HepG2 (cell line): ENCODE data around the gene DUS2. TPM values are rescaled to one million over a fixed set of nuclear protein-coding genes. Genes with fewer than 3 reads are reported as not detected.

ENCODE experiments used
- ATAC-seq: fragments of 200-7000 bp; cut with Tn5 transposase; 3 replicates; pipeline ENCODE4 v1.9.1; 2020; ENCODE audit warnings: mild to moderate bottlenecking, moderate library complexity
- BruUV-seq: library from RNA; stranded (reverse); fragments of 400-500 nt; replicated peaks from 2 replicates; lab custom pipeline; 2021; lab: Mats Ljungman, UMichigan
- CTCF ChIA-PET: fragments of 300-600 bp; formaldehyde crosslinking; extraction: SDS; loops from one replicate; lab custom pipeline; 2021; ENCODE audit warnings: low total read pairs, inconsistent platforms, low intra/inter-chr PET ratio; lab: Yijun Ruan, JAX
- POLR2A ChIA-PET: fragments of 350-600 bp; sonication (Branson Sonifier 250); formaldehyde crosslinking; loops from one replicate; lab custom pipeline; 2020; ENCODE audit warnings: antibody characterized with exemption, inconsistent platforms; lab: Yijun Ruan, JAX
- DNase-seq: peaks from one replicate; pipeline ENCODE4 v3.0.0-alpha.2; 2015; ENCODE audit warnings: low spot score
- FAIRE-seq: peaks from 3 replicates; lab custom pipeline; 2011; peaks lifted over from hg19 to GRCh38; lab: Jason Lieb, UNC
- H2AFZ ChIP-seq: one replicate; pipeline ENCODE4 v1.6.1; 2011; ENCODE audit warnings: low read length, inconsistent platforms
- H3K27ac ChIP-seq: fragments of 300-600 bp; 3 replicates; pipeline ENCODE4 v1.8.0; 2011; ENCODE audit warnings: mixed run types, mild to moderate bottlenecking, mixed read lengths, low read length, inconsistent platforms; ENCODE audit not compliant: insufficient read depth; ENCODE audit errors: extremely low read length
- H3K27me3 ChIP-seq, 2 experiments: fragments of 200-600 bp in 1 of 2; 2 replicates in 1 of 2; 3 replicates in 1 of 2; pipeline versions ENCODE4 v1.6.0 to v1.8.0; 2011; ENCODE audit warnings: low read length in 2 of 2, mild to moderate bottlenecking in 2 of 2, moderate library complexity in 2 of 2, inconsistent platforms in 1 of 2; ENCODE audit not compliant: insufficient read depth in 2 of 2, control insufficient read depth in 1 of 2
- H3K36me3 ChIP-seq, 2 experiments: fragments of 200-600 bp in 1 of 2; replicated peaks in 1 of 2; 2 replicates in 1 of 2; 3 replicates in 1 of 2; pipeline versions ENCODE4 v1.5.1 to v1.8.0; 2011; ENCODE audit warnings: low read length in 2 of 2, inconsistent platforms in 1 of 2; ENCODE audit not compliant: insufficient read depth in 2 of 2, control insufficient read depth in 1 of 2
- H3K4me1 ChIP-seq: 2 replicates; pipeline ENCODE4 v1.5.1; 2012; ENCODE audit warnings: low read length, inconsistent platforms; ENCODE audit not compliant: insufficient read depth
- H3K4me2 ChIP-seq: 2 replicates; pipeline ENCODE4 v1.6.0; 2011; ENCODE audit warnings: low read depth, low read length, inconsistent platforms
- H3K4me3 ChIP-seq, 3 experiments: fragments of 200-600 bp in 1 of 3; sonication (generic), shearing (Covaris generic) in 1 of 3; replicated peaks in 1 of 3; 2 replicates each; pipeline ENCODE4 v1.5.1; 2011 to 2016; ENCODE audit warnings: low read length in 3 of 3, inconsistent platforms in 2 of 3, low read depth in 2 of 3, mild to moderate bottlenecking in 2 of 3, control low read depth in 1 of 3, mixed read lengths in 1 of 3; ENCODE audit not compliant: insufficient read depth in 1 of 3
- H3K79me2 ChIP-seq: one replicate; pipeline ENCODE4 v1.6.1; 2011; ENCODE audit warnings: low read length, inconsistent platforms; ENCODE audit not compliant: insufficient read depth
- H3K9ac ChIP-seq: 2 replicates; pipeline ENCODE4 v1.6.0; 2011; ENCODE audit warnings: mild to moderate bottlenecking, low read depth, low read length, inconsistent platforms; ENCODE audit not compliant: insufficient read depth
- H3K9me3 ChIP-seq: 2 replicates; pipeline ENCODE4 v1.5.1; 2012; ENCODE audit warnings: mild to moderate bottlenecking, low read length
- H4K20me1 ChIP-seq: 2 replicates; pipeline ENCODE4 v1.6.0; 2011; ENCODE audit warnings: inconsistent platforms, mild to moderate bottlenecking, low read length, moderate library complexity; ENCODE audit not compliant: insufficient read depth
- ATM ChIP-seq: fragments of 450-650 bp; IDR thresholded peaks from 2 replicates; pipeline ENCODE4 v1.7.1; 2017; ENCODE audit warnings: mild to moderate bottlenecking, borderline replicate concordance
- FOXP1 ChIP-seq, 2 experiments: fragments of 450-650 bp in 1 of 2; IDR thresholded peaks; 2 replicates each; pipeline ENCODE4 v1.6.1; 2017 to 2018; ENCODE audit warnings: antibody characterized with exemption in 1 of 2
- HMG20A ChIP-seq: IDR thresholded peaks from 2 replicates; pipeline ENCODE4 v1.6.1; 2016; ENCODE audit warnings: borderline replicate concordance
- KMT2B ChIP-seq: IDR thresholded peaks from 2 replicates; pipeline ENCODE4 v1.6.1; 2016; ENCODE audit warnings: missing genetic modification reagents, missing compliant biosample characterization
- MIXL1 ChIP-seq: IDR thresholded peaks from 2 replicates; pipeline ENCODE4 v1.6.1; 2016
- MTA1 ChIP-seq: sonication (generic); formaldehyde crosslinking; IDR thresholded peaks from 2 replicates; pipeline ENCODE4 v1.4.0; 2020; ENCODE audit warnings: missing genetic modification reagents, mild to moderate bottlenecking, borderline replicate concordance
- NRL ChIP-seq: sonication (generic); formaldehyde crosslinking; IDR thresholded peaks from 2 replicates; pipeline ENCODE4 v1.5.0; 2020; ENCODE audit warnings: missing genetic modification reagents, mild to moderate bottlenecking, moderate library complexity, borderline replicate concordance
- RELA ChIP-seq: sonication (generic); formaldehyde crosslinking; IDR thresholded peaks from 2 replicates; pipeline ENCODE4 v1.4.0; 2020; ENCODE audit warnings: missing genetic modification reagents
- SNAI1 ChIP-seq: sonication (generic); formaldehyde crosslinking; IDR thresholded peaks from 2 replicates; pipeline ENCODE4 v1.5.0; 2020; ENCODE audit warnings: mild to moderate bottlenecking, missing genetic modification reagents, borderline replicate concordance
- SP4 ChIP-seq: sonication (generic); formaldehyde crosslinking; IDR thresholded peaks from 2 replicates; pipeline ENCODE4 v1.8.1; 2023; ENCODE audit warnings: mild to moderate bottlenecking, missing genetic modification reagents
- ZBTB20 ChIP-seq: sonication (generic); formaldehyde crosslinking; IDR thresholded peaks from 2 replicates; pipeline ENCODE4 v1.8.1; 2023; ENCODE audit warnings: missing genetic modification reagents, low read depth, mild to moderate bottlenecking, borderline replicate concordance
- ZFP37 ChIP-seq: sonication (generic); formaldehyde crosslinking; IDR thresholded peaks from 2 replicates; pipeline ENCODE4 v1.4.0; 2020; ENCODE audit warnings: missing genetic modification reagents, borderline replicate concordance
- ZFY ChIP-seq: sonication (generic); formaldehyde crosslinking; IDR thresholded peaks from 2 replicates; pipeline ENCODE4 v1.4.0; 2020; ENCODE audit warnings: missing genetic modification reagents
- ZNF180 ChIP-seq: sonication (generic); formaldehyde crosslinking; IDR thresholded peaks from 2 replicates; pipeline ENCODE4 v1.4.0; 2020; ENCODE audit warnings: low read depth, missing genetic modification reagents, borderline replicate concordance
- ZNF350 ChIP-seq: sonication (generic); formaldehyde crosslinking; IDR thresholded peaks from 2 replicates; pipeline ENCODE4 v1.4.0; 2020; ENCODE audit warnings: mild to moderate bottlenecking, low read depth, missing genetic modification reagents, borderline replicate concordance
- ZNF841 ChIP-seq: sonication (generic); formaldehyde crosslinking; IDR thresholded peaks from 2 replicates; pipeline ENCODE4 v1.8.1; 2023; ENCODE audit warnings: missing genetic modification reagents, borderline replicate concordance
- WGBS: methylation state at CpG from one replicate; pipeline ENCODE4 v1.1.6; 2017; ENCODE audit warnings: low lambda C conversion rate; 5-methylcytosine and 5-hydroxymethylcytosine counted together
- in situ Hi-C: cut with HindIII; loops from 2 replicates; pipeline ENCODE4 v1.10.0; 2017; ENCODE audit warnings: low pct_unique_long_range_greater_than_20kb; ENCODE audit not compliant: extremely low pct_ligation_motif_present
- intact Hi-C: fragments of 100-400 bp; cut with micrococcal nuclease; formaldehyde crosslinking; loops from one replicate; pipeline ENCODE4 v1.10.0; 2022; ENCODE audit not compliant: unreplicated experiment
- polyA plus RNA-seq, 8 experiments: library from polyadenylated mRNA; depleted of rRNA in 3 of 8; stranded (reverse) in 7 of 8; unstranded in 1 of 8; fragments of >200 nt; fragmentation: Illumina TruSeq in 4 of 8; extraction: Trizol in 4 of 8; gene quantifications; 2 replicates each; pipeline versions ENCODE4 v1.2.1 to v1.2.3, GENCODE V29; 2011 to 2016; ENCODE audit warnings: low read depth in 4 of 8, missing spikeins in 1 of 8, mixed read lengths in 1 of 8; ENCODE audit not compliant: insufficient read depth in 1 of 8
- total RNA-seq, 5 experiments: library from RNA; depleted of rRNA; stranded (reverse); fragments of >200 nt; fragmentation: Illumina TruSeq; extraction: Trizol; gene quantifications; 2 replicates each; pipeline ENCODE4 v1.2.3, GENCODE V29; 2016; ENCODE audit warnings: low read depth in 1 of 5
- TF ChIP-seq, protein P1 (sequence below): sonication (generic); formaldehyde crosslinking; IDR thresholded peaks from 2 replicates; pipeline ENCODE4 v1.9.0; 2021; ENCODE audit warnings: missing genetic modification reagents, mild to moderate bottlenecking, borderline replicate concordance
- TF ChIP-seq, protein P2 (sequence below): IDR thresholded peaks from 2 replicates; pipeline ENCODE4 v1.6.1; 2012; ENCODE audit warnings: low read depth, low read length, improper control_type of control experiment
- TF ChIP-seq, protein P3 (sequence below): sonication (generic); formaldehyde crosslinking; IDR thresholded peaks from 2 replicates; pipeline ENCODE4 v1.4.0; 2020; ENCODE audit warnings: missing genetic modification reagents; ENCODE audit errors: not compliant biosample characterization

The DUS2 gene
- total and polyA plus RNA-seq, 2 of the 13 experiments (the other 11 are each of a cell fraction or from before 2014, with no cell fraction given), result 17.8 to 25.1 TPM

- DNase-seq, result no peak
- FAIRE-seq, result no peak
- BruUV-seq, result no TSS peak
- intact Hi-C loops (loop anchor here (10.0 kb wide), 1 partner anchor 254 kb away; no protein-coding TSS in a partner anchor), in situ Hi-C loops (no loop called here)
- Histone ChIP-seq H4K20me1 (no peaks in the 10 kb centered on the region), H3K4me2 (no peak overlapping the region), H3K27ac (no peak overlapping the region), H3K36me3 (peaks cover 45 to 62% of the 10 kb centered on the region in 2 experiments), H2AFZ (no peak overlapping the region), H3K9me3 (no peaks in the 10 kb centered on the region), H3K79me2 (no peaks in the 10 kb centered on the region), H3K4me3 (no peak overlapping the region), H3K27me3 (no peaks in the 10 kb centered on the region), H3K4me1 (no peaks in the 10 kb centered on the region), H3K9ac (no peak overlapping the region)
- no peak for ATAC-seq
- POLR2A ChIA-PET, result interaction anchor here (5.0 kb wide), 1 partner anchor 11 kb away, joined by 20 read pairs; no protein-coding TSS in a partner anchor
- CTCF ChIA-PET, result no interaction called here
- no peak for TF ChIP-seq FOXP1 (IDR thresholded peaks at IDR 0.05)
- no peak for TF ChIP-seq FOXP1 (CRISPR knock-in tag; IDR thresholded peaks at IDR 0.05)
- no peak for TF ChIP-seq MIXL1 (CRISPR knock-in tag)
- no peak for TF ChIP-seq MTA1
- TF ChIP-seq ZNF350 (CRISPR knock-in tag), result no peak
- TF ChIP-seq ZBTB20, result no peak
- no peak for TF ChIP-seq ZFP37 (CRISPR knock-in tag)
- no peak for TF ChIP-seq NRL (CRISPR knock-in tag)
- TF ChIP-seq RELA, result no peak
- no peak for TF ChIP-seq KMT2B (CRISPR knock-in tag)
- TF ChIP-seq, protein P1, sequence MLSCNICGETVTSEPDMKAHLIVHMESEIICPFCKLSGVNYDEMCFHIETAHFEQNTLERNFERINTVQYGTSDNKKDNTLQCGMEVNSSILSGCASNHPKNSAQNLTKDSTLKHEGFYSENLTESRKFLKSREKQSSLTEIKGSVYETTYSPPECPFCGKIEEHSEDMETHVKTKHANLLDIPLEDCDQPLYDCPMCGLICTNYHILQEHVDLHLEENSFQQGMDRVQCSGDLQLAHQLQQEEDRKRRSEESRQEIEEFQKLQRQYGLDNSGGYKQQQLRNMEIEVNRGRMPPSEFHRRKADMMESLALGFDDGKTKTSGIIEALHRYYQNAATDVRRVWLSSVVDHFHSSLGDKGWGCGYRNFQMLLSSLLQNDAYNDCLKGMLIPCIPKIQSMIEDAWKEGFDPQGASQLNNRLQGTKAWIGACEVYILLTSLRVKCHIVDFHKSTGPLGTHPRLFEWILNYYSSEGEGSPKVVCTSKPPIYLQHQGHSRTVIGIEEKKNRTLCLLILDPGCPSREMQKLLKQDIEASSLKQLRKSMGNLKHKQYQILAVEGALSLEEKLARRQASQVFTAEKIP (CRISPR knock-in tag), result no peak
- no peak for TF ChIP-seq HMG20A (CRISPR knock-in tag)
- TF ChIP-seq SP4 (CRISPR knock-in tag), result no peak
- TF ChIP-seq, protein P2, sequence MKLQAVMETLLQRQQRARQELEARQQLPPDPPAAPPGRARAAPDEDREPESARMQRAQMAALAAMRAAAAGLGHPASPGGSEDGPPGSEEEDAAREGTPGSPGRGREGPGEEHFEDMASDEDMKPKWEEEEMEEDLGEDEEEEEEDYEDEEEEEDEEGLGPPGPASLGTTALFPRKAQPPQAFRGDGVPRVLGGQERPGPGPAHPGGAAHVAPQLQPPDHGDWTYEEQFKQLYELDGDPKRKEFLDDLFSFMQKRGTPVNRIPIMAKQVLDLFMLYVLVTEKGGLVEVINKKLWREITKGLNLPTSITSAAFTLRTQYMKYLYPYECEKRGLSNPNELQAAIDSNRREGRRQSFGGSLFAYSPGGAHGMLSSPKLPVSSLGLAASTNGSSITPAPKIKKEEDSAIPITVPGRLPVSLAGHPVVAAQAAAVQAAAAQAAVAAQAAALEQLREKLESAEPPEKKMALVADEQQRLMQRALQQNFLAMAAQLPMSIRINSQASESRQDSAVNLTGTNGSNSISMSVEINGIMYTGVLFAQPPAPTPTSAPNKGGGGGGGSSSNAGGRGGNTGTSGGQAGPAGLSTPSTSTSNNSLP, result no peak
- no peak for TF ChIP-seq SNAI1 (CRISPR knock-in tag)
- TF ChIP-seq ZNF841 (CRISPR knock-in tag), result no peak
- no peak for TF ChIP-seq ZFY (CRISPR knock-in tag)
- TF ChIP-seq ZNF180 (CRISPR knock-in tag), result no peak
- TF ChIP-seq, protein P3, sequence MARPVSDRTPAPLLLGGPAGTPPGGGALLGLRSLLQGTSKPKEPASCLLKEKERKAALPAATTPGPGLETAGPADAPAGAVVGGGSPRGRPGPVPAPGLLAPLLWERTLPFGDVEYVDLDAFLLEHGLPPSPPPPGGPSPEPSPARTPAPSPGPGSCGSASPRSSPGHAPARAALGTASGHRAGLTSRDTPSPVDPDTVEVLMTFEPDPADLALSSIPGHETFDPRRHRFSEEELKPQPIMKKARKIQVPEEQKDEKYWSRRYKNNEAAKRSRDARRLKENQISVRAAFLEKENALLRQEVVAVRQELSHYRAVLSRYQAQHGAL (CRISPR knock-in tag), result no peak
- no peak for TF ChIP-seq ATM
- WGBS, result 96% methylated on average over 9 of the region's 9 CpGs
Measured at GRCh38 chr16:68068926-68069325, 45.8 kb downstream of the DUS2 start.
